Activated T-cell treated with anti-CD3 and anti-CD28 coated beads, Interleukin-2, amount 50 U/mL, for 72 hours (primary cell): ENCODE results near the gene SNX20. TPM values are rescaled to one million over a fixed set of nuclear protein-coding genes. Genes with fewer than 3 reads are reported as not detected.

Experiments
- ATAC-seq, 2 donors: fragments of 150-1000 bp; cut with Tn5 transposase; replicated peaks in 1 of 2; 2 replicates each; pipeline ENCODE4 v1.10.0; 2021; ENCODE audit warnings: moderate library complexity in 2 of 2, mild to moderate bottlenecking in 1 of 2
- DNase-seq, 2 donors: peaks; one replicate each; pipeline ENCODE4 v3.0.0; 2021 to 2022; ENCODE audit warnings: mixed read lengths in 1 of 2
- H3K27ac Mint-ChIP-seq: one replicate; pipeline ENCODE4 v1.8.0; 2022; ENCODE audit warnings: mild to moderate bottlenecking, moderate library complexity, mixed read lengths
- H3K27me3 Mint-ChIP-seq: one replicate; pipeline ENCODE4 v1.8.0; 2022; ENCODE audit warnings: low read depth, mixed read lengths
- H3K36me3 Mint-ChIP-seq, 2 donors: one replicate each; pipeline ENCODE4 v1.8.0; 2022; ENCODE audit warnings: mixed read lengths in 2 of 2, mild to moderate bottlenecking in 1 of 2; ENCODE audit not compliant: insufficient read depth in 2 of 2
- H3K4me1 Mint-ChIP-seq: one replicate; pipeline ENCODE4 v1.8.0; 2022; ENCODE audit warnings: low read depth, mixed read lengths
- H3K4me3 Mint-ChIP-seq, 2 donors: one replicate each; pipeline ENCODE4 v1.8.0; 2022; ENCODE audit warnings: mild to moderate bottlenecking in 2 of 2, mixed read lengths in 2 of 2, moderate library complexity in 2 of 2
- H3K9me3 Mint-ChIP-seq, 2 donors: one replicate each; pipeline ENCODE4 v1.8.0; 2022; ENCODE audit warnings: mixed read lengths in 2 of 2
- total RNA-seq, 2 donors: library from RNA; stranded (reverse); gene quantifications; one replicate each; pipeline ENCODE4 v1.2.3, GENCODE V29; 2022

Gene SNX20
- total RNA-seq, 2 donors from 2014 or later, result 45.2 to 49.9 TPM

- Mint-ChIP-seq H3K4me1 (peaks cover 19% of the 10 kb centered on the region), H3K27ac (no peak overlapping the region)
These were observed 49.7 kb downstream of the SNX20 start for GRCh38 chr16:50631249-50631984.

DNA sequence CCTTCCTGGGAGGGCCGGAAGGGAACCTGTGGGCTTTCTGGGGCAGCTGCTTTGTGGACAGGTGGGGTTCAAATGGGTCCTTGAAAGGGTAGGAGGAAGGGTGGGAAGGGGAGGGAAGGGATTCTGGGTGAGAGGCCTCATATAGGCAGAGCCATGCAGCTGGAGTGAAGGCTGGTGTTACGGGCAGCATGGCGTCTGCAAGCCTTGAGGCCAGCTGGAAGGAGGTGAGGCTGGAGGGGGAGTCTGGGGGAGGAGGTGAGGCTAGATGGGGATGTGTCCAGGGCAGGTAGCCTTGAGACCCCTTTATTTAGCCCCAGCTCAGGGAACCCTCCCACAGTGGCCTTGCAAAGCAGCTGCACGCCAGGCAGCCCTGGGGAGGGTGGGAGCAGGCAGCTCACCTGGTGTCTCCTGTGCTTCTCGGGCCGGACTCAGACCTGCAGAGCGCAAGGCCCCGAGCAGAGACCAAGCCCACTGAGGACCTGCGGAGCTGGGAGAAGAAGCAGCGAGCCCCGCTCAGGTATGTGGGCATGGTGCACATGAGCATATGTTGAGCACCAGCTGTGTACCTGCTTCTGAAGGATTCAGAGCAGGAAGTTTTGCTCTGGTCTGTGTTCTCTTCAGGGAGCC lies 50.6 kb downstream of the SNX20 start:
- H3K27me3 Mint-ChIP-seq, result no peaks in the 10 kb centered on the region
- DNase-seq (no peak), ATAC-seq (no peak)
- no peak overlapping the region for H3K4me3 Mint-ChIP-seq
- no peaks in the 10 kb centered on the region for H3K9me3 Mint-ChIP-seq
- H3K27ac Mint-ChIP-seq, result no peak overlapping the region
- no peaks in the 10 kb centered on the region for H3K36me3 Mint-ChIP-seq
- peaks cover 21% of the 10 kb centered on the region for H3K4me1 Mint-ChIP-seq

More at GRCh38 chr16:50631249-50631984, 49.7 kb downstream of the SNX20 start:
- Mint-ChIP-seq H3K27me3 (no peaks in the 10 kb centered on the region), H3K9me3 (no peaks in the 10 kb centered on the region), H3K36me3 (no peaks in the 10 kb centered on the region), H3K4me3 (no peak overlapping the region)
- DNase-seq, result no peak
- no peak for ATAC-seq

DNA sequence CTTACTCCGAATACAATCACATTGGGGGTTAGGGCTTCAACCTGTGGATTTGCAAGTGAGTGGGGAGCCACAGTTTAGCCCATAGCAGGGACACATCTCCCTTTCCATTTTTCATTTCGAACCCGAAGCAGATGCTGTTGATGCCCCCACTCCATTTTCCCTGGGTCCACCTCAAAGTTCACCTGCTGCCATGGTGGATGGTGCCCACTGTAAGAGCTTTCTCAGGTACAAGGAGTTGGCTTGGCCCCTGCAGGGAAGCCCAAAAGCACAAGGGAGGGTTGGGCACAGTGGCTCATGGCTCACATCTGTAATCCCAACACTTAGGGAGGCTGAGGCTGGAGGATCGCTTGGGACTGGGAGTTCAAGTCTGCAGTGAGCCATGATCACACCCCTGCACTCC lies 51.8 kb downstream of the SNX20 start:
- Mint-ChIP-seq H3K27me3 (no peaks in the 10 kb centered on the region), H3K36me3 (no peaks in the 10 kb centered on the region), H3K27ac (no peak overlapping the region), H3K9me3 (no peaks in the 10 kb centered on the region), H3K4me3 (no peak overlapping the region), H3K4me1 (peaks cover 25% of the 10 kb centered on the region)
- DNase-seq, result no peak
- ATAC-seq, result no peak

DNA sequence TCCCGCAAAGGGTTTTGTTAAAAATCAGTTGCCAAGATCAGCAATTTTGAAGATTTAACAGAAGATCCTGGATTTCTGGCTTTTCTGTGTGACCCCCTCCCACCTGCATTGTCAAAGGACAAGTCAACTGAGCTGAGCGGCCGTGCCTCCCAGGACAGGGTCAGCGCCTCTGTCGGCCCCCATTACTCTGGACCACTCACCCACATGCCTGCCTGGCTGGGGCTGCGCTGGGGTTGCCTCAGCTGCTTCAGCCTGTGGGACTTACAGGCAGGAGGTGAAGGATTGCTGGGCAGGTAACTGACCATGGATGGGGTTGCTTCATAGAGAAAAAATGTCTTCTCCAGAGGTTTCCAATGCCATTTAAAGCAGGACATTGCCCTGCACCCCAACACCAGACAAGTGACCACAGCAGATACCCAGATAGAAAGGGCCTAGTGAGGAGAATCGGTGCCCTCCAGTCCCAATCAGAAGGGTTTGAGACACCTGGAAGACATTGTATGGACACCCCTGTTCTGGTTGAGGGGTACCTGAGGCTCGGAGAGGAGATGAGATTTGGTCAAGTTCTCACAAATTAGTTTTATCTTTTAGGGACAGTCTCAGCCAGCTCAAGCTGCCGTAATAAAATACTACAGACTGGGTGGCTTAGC lies 52.8 kb downstream of the SNX20 start:
- DNase-seq, result no peak
- no peaks in the 10 kb centered on the region for H3K27me3 Mint-ChIP-seq
- H3K27ac Mint-ChIP-seq, result no peak overlapping the region
- H3K4me3 Mint-ChIP-seq, result no peak overlapping the region
- H3K9me3 Mint-ChIP-seq, result no peaks in the 10 kb centered on the region
- H3K36me3 Mint-ChIP-seq, result no peaks in the 10 kb centered on the region
- H3K4me1 Mint-ChIP-seq, result peaks cover 36% of the 10 kb centered on the region
- ATAC-seq, result no peak

DNA sequence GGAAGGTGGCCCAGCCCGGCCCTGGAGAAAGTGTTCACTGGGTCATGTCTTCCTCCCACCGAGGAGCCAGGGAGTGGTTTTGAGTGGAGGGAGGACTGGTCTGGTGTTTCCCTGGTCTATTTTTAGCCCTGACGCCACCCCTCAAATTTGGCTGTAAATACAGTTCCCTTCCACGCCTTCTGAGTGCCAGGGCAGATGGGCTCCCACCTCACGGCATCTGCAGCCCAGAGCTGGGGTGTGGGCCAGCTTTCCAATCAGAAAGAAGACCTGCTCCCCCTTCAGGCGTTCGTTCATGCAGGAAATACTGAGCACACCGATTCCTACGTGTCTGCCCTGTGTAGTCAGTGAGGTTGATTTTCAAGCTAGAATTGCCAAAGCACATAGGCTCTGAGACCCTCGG lies 53.7 kb downstream of the SNX20 start:
- Mint-ChIP-seq H3K27me3 (no peaks in the 10 kb centered on the region), H3K27ac (peak overlapping the region; percentile 72), H3K36me3 (no peaks in the 10 kb centered on the region), H3K4me3 (peak overlapping the region; percentile 66 to 73), H3K4me1 (peaks cover 38% of the 10 kb centered on the region), H3K9me3 (no peaks in the 10 kb centered on the region)
- DNase-seq (peak; percentile 38 to 49), ATAC-seq (peak; percentile 68 to 72)

GRCh38 chr16:50626868-50627267 lies 54.2 kb downstream of the SNX20 start:
- no peak for ATAC-seq
- H3K9me3 Mint-ChIP-seq, result no peaks in the 10 kb centered on the region
- peaks cover 38% of the 10 kb centered on the region for H3K4me1 Mint-ChIP-seq
- H3K36me3 Mint-ChIP-seq, result no peaks in the 10 kb centered on the region
- H3K27ac Mint-ChIP-seq, result no peak overlapping the region
- no peak for DNase-seq
- H3K4me3 Mint-ChIP-seq, result peak overlapping the region in 1 of 2 donors; percentile 66
- H3K27me3 Mint-ChIP-seq, result no peaks in the 10 kb centered on the region

DNA sequence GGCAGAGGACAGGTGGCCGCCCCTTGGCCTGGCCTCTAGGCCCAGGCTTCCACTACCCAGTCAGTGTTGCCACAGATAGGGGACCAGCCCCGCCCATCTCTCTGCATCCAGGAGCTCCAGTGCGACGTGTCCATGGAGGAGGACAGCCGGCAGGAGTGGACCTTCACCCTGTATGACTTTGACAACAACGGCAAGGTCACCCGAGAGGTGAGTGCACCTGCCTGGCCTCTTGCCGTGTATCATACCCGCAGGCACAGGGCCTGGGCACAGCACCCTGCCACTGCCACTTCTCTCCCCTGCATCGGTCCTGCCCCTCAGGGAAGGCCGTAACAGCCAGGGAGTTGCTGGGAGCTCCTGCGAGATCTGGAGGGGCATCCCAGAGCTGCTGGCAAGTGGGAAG lies 55.7 kb downstream of the SNX20 start:
- ATAC-seq, result no peak
- Mint-ChIP-seq H3K4me1 (peaks cover 38% of the 10 kb centered on the region), H3K36me3 (no peaks in the 10 kb centered on the region), H3K27ac (no peak overlapping the region), H3K9me3 (no peaks in the 10 kb centered on the region), H3K4me3 (no peak overlapping the region), H3K27me3 (no peaks in the 10 kb centered on the region)
- DNase-seq, result no peak

- no peaks in the 10 kb centered on the region for H3K9me3 Mint-ChIP-seq
- no peaks in the 10 kb centered on the region for H3K36me3 Mint-ChIP-seq
- H3K27ac Mint-ChIP-seq, result no peak overlapping the region
- DNase-seq (no peak), ATAC-seq (no peak)
- H3K27me3 Mint-ChIP-seq, result no peaks in the 10 kb centered on the region
- H3K4me1 Mint-ChIP-seq, result peaks cover 38% of the 10 kb centered on the region
- H3K4me3 Mint-ChIP-seq, result no peak overlapping the region
These were observed 56.6 kb downstream of the SNX20 start for GRCh38 chr16:50624449-50624970.

DNA sequence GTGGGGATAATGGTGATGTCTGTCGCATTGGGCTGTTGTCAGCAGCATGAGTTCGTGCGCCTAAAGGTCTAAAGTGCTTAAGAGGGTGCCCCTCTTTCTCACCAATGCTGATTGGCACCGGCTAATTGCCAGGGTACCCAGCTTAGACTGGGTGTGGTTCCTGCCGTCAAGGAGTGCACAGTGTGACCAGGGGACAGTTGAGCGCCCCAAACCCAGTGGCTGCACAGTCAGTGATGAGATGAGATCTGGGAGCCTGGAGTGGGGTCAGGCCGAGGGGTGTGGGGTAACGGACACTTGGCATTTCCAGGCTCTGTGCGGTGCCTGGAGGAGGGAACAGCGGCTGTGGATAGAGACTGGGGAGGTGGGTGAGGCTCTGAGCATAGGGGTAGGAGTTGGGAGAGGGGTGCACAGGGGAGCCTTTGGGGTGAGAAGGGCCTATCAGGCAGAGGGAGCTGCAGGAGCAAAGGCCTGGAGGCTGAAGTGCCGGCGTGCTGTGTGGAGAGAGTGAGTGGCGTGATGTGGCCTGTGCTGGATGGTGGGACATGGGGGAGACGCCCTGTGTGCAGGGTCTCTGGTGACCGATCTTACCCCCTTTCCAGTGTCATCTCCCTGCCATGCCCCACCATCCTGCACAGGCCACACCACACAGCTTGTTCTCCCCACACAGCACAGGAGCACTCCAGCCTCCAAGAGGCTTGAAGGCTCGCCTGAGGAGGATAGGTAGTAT lies 58.3 kb downstream of the SNX20 start:
- no peak for ATAC-seq
- no peak overlapping the region for H3K27ac Mint-ChIP-seq

DNA sequence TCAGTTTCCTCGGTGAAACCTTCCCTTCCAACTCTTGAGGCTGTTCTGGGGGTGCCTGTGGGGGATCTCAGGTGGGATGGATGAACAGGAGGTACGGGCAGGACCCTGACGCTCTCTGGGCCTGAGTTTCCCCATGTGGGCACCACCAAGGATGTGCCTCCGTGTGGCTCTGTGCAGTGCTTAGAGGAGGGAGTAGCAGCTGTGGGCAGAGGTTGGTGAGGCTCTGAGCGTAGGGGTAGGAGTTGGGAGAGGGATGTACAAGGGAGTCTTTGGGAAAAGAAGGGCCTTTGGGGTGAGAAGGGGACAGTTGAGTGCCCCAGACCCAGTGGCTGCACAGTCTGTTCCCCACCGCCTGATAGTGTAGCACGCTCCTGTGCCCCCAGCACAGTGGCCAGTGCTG lies 59.1 kb downstream of the SNX20 start:
- no peaks in the 10 kb centered on the region for H3K9me3 Mint-ChIP-seq
- H3K27ac Mint-ChIP-seq, result no peak overlapping the region
- ATAC-seq, result no peak
- no peak for DNase-seq
- H3K27me3 Mint-ChIP-seq, result no peaks in the 10 kb centered on the region
- peaks cover 36% of the 10 kb centered on the region for H3K4me1 Mint-ChIP-seq
- no peak overlapping the region for H3K4me3 Mint-ChIP-seq
- no peaks in the 10 kb centered on the region for H3K36me3 Mint-ChIP-seq

More for the DNA sequence above, 58.3 kb downstream of the SNX20 start:
- no peaks in the 10 kb centered on the region for H3K9me3 Mint-ChIP-seq
- peaks cover 38% of the 10 kb centered on the region for H3K4me1 Mint-ChIP-seq
- H3K36me3 Mint-ChIP-seq, result no peaks in the 10 kb centered on the region
- H3K27me3 Mint-ChIP-seq, result no peaks in the 10 kb centered on the region
- DNase-seq, result no peak
- no peak overlapping the region for H3K4me3 Mint-ChIP-seq
